Hematopoietic multipotent progenitor cell treated with erythropoietin and hydrocortisone succinate and interleukin-3 and kit ligand, for 17 days (in vitro differentiated cells): ENCODE data around the gene SMIM38.

Experiments
- DNase-seq: peaks from one replicate; pipeline ENCODE4 v3.0.0-alpha.2; 2015; ENCODE audit warnings: low spot score

The SMIM38 gene

DNA sequence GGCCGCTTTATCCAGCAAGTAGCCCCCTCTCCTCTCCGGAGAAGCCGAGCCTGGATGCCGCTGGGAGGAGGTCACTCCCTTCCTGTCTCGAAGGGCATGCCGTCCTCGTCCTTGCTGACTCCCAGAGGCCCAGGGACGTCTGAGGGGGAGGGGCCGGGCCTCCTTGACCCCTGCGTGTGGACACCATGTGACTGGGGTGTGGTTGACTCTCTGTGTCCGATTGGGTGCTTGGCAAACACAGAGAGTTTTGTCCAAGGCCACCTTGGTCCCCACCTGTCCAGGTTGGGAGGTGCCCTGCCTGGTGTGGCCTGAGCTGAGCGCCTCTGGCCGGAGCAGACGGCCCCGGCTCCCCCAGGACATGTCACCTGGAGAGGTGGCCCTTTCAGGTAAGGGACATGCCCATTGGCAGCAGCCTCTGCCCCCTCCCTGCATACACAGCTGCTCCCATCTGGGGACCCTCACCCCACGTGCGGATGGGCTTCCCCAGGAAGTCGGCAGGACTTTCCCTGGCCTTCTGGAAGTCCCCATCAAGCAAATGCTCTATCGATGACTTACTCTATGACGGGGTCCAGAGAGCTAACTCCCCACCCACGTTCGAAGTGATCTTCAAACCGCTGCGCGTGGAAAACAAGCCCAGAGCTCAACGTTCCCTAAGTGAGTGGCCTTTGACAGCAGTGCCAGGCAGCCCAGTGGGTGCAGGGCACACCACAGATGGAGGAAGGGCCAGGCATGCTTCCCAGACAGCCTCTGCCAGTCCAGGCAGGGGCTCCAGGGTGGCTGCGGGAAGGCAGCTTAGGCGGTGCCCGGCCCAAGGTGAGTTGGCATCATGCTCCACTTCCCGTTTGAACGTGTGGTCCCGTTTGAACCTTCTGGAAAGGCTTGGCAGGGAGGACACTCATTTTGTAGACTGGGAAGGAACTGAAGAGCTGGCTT is at the start of gene SMIM38:
Gene SMIM38, plus strand, starts transcription at position 634 of the 933 bp plus-strand sequence. CDS start 1,912 bp downstream, outside the sequence.
- DNase-seq = no peak

DNA sequence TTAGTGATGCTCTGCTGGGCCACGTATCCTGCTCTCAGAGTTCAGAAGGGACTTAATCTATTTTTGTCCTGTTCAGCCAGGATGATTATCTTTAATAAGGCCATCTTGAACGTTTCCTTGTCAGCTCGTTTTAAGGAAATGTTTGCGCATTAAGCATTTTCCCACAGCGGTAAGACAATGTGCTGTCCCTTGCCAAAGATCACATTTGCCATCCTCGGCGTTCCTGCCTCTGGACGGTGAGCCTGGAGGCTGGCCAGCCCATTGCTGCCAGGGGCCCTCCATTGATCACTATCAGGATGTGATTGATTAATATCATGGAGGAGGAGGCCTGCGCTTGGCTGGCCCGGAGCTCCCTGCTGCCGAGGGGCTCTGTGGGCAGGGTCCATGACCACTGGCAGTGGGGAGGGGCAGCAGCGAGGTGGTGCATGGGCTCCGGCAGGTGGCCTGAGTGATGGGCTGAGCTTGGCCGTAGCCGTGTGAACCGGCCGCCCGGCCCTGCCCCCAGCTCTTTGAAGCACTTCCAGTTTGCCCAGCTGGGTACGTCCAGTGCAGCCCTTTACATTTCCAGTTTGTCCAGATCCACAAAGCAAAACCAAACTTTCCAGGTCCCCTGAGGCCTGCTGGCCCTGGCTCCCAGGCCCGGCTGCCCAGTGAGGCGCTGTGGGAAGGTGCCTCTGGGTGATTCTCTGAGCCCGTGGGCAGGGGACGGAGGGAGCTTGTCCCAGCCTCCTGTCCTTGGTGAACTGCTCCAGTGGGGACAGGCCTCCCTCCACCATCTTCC is 49.5 kb upstream of the SMIM38 start:
- DNase-seq = no peak

DNA sequence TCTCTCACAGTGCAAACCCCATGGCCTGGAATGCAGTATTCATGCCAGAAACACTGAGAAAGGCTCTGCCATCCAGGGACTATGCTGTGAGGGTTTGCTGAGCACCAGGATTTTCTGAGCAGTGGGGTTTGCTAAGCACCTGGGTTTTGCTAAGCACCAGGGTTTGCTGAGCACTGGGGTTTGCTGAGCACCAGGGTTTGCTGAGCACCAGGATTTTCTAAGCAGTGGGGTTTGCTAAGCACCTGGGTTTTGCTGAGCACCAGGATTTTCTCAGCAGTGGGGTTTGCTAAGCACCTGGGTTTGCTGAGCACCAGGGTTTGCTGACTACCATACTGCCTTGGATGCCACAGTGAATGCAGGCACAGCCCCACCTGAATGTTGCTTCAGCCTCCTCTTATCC is 48.3 kb upstream of the SMIM38 start:
- DNase-seq = no peak

DNA sequence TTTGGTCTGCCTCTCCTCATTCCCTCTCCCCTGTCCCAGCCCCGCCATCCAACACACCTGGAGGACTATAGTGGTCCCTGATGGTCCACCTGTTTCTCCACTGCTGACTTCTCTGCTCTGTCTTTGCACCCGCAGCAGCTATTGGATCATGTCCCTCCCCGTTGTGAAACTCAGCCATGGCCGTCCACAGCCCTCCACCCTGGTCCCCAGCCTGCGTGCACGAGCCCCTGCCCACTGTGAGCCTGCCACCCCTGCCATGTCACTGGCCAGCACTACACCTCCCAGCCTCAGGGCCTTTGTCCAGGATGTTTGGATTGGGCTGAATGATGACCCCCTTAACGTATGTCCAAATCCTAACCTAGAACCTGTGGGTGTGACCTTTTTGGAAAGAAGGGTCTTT is 47.7 kb upstream of the SMIM38 start:
- DNase-seq = no peak

DNA sequence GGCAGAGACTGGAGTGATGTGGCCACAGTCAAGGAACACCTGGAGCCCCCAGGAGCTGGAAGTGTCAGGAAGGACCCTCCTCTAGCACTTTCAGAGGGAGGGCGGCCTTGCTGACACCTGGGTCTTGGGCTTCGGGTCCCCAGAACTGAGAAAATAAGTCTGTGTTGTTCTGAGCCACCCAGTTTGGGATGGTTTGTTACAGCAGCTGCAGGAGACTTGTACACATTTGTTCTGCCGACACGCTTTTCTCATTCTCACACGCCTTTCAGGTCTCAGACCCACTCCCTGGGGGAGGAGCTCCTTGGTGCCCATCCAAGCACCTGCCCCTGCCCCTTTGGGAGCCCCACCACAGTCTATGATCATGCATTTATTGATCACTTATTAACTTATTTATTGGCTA is 47.2 kb upstream of the SMIM38 start:
- no peak for DNase-seq

DNA sequence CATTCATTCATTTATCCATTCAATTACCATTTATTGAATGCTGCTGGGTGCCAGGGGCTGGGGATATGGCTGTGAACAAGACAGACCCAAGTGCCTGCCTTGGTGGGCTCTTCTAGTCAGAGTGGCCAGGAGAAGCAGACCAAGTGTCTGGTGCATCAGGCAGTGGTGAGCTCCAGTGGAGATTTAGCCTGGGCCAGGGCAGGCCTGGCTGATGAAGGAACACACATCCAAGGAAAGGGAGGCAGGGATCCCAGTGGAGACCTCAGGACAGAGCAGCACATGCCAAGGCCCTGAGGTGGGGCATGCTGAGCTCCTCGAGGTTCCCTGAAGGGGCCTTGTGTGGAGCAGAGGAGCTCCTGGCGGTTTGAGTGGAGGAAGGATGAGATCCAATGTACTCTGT is 46.6 kb upstream of the SMIM38 start:
- no peak for DNase-seq

DNA sequence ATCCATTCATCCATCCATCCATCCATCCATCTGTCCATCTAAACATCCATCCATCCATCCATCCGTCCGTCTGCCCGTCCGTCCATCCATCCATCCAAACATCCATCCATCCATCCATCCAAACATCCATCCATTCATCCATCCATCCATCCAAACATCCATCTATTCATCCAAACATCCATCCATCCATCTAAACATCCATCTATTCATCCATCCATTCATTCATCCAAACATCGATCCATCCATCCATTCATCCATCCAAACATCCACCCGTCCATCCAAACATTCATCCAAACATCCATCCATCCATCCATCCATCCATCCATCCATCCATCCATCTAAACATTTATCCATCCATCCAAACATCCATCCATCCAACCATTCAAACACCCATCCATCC is 45.3 kb upstream of the SMIM38 start:
- DNase-seq = no peak

DNA sequence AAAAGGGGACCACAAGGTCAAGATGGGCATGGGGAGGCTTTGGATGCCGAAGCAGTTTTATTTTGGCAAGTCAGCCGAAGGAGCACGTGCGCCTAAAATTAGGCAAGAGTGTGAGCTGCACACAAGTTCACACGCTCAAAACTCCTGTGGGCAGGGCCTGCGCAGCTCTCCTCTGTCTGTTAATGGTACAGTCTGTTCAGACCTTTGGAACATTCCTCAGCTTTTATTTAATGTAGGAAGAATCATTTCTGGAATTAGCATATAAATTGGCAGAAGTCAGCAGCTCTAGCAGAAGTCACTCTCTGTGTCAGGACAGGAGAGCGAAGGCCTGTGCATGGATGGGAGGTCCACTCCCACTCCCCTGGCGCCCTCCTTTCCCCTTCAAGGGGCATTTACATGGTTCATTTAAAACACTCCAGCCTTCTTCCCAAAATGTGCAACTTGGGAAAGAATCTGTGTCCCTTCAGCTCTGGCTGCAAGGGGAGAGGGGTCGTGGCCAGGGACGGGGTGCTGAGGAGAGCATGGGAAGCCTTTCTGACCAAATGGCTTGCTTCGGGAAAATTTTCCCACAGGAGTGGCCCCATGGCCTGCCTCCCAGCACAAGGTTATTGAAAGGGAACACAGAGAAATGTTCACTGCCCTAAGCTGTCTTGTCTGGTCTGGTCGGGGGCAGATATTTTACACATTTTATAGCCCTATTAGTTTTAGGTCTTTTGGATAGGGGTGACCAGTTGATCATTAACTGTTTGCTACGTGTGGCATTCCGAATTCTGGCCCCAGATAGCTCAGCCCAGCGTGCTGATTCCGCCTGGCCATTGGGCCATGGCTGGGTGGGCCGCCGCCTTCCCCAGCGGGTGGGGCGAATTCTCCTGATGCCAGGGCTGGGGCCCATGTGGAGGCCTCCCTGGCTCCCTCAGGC is 43.9 kb upstream of the SMIM38 start:
- no peak for DNase-seq

DNA sequence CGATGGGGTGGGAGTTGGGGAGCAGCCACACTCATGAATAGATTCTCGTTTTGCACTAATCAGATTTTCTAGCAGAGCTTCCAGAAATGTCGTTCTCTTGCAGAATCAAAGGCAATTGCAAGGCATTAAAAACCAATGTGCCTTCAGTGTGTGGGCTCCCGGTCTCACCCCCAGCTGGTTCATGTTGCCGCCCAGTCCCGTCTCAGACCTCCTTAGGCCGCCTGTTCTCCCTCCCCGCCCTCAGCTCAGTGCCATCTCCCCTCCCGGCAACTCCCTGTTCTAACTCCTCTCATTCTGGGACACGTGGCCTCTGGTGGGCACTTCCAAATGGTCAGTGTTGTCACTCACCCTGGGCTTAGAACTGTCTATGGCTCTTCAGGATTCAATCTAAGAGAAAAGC is 42.5 kb upstream of the SMIM38 start:
- DNase-seq = no peak

DNA sequence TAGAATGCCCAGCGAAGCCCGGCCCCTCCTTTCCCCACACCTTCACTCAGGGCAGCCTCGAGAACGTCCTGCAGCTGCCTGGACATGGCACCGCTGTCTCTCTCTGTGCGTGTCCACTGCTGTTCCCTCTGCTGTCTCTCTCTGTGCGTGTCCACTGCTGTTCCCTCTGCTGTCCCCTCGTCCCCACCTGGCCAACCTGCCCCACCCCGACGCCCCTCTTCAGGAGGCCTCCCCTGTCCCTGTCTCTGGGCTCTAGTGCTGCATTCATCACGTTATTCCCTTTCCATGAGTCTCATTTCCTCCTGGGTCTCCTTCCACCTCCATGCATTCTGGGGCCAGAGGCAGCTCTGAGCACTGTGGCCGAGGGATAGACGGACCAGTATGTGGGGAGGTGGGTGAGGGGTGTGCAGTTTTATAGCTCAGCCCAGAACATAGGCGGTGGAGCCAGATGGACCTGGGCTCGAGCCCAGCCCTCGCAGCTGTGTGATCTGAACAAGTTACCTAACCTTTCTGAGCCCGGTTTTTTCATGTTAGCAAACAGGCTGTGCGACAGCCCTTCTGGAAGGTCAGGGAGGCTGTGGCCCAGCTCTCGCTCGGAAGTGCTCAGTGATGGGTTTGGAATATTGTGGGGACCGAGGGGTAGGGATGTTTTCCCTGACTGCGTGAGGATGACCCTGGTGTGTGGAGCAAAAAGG is 41.9 kb upstream of the SMIM38 start:
- DNase-seq = no peak

DNA sequence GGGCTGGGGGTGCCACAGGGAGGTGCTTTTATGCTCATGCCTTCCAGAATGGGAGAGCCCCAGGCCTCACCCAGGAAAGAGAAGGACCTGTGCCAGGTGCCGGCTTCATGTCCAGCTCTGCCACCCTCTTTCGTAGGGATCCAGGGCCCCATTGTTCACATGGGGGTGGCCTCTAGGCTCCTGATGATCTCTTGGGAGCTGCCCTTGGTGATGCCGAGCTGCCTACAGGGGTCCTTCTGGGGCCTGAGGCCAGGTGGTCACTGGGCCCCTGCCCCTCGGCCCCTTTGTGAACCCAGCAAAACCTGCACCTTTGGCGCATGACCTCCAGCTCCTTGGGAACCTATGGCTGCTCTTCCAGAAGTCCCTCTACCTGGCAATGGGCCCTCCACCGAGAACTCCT is 41.4 kb upstream of the SMIM38 start:
- DNase-seq = no peak

DNA sequence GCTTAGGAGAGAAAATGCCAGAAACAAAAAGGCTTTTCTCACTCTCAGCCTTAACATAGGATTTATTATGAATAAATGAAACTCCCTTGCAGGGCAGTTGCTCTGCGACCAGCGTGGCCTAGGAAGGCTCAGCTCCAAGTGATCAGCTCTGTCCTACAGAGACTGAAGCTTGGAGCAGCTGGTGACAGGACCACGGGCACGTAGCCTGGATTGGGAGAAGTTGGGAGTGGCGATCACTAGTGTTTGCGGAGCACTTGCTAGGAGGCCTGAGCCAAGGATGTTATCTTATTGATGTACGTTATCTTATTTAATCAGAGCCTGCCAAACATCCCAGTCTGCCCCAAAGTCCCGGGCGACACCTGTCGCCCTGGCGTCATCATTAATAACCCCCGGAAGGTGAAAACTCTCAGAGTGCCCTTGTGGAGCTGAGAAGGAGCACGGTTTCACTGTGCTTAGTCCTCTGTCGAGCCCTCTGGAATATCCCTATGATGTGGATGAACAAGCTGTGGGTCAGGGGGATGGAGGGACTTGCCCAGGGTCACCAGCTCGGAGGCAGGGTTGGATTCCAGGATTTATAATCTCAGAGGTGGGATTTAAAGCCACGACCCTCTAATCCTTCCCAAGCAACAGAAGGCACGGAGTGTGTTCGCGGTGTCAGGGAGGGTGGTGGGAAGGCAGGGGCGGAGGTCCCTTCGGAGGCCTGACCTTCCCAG is 40.8 kb upstream of the SMIM38 start:
- DNase-seq = no peak

DNA sequence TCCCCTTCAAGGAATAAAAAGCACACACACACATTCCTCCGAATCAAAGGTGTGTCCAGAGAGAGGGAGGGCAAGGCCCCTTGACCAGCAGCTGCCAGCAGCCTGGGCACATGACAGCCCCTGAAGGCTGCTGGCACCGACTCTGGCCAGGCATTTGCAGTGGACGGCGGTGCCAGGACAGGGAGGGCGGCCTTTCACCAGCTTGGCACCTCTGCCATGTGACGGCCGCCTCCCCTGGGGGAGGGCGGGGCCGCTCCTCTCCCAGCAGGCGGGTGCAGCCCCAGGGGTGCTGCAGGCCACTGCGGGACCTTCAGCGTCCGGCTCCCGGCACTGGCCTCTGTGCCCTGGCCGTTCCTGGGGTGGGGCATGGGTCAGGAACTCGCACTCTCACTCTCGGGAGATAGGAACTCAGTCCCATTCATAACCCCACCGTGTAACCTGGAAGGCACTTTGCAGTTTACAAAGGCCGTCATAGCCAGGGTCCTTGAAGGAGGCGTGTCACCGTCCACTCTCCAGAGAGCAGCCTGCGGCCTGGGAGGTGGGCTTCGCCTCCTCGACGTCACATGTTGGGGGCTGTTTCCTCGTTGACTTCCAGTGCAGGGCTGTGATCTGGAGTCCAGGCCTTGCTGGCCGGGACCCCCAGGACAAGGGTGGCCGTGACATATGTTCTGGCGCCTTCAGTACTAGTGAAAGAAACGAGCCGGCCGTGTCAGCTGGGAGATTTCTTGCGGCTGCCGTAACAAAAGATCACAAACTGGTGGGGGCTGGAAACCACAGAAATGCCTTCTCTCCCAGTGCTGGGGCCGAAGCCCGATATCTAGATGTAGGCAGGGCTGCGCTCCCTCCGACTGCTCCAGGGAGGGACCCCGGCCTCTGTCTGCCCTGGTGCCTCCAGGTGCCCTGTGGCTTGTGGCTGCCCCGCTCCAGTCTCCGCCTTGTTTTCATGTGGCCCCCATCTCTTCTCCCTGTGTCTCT is 39.9 kb upstream of the SMIM38 start:
- no peak for DNase-seq

DNA sequence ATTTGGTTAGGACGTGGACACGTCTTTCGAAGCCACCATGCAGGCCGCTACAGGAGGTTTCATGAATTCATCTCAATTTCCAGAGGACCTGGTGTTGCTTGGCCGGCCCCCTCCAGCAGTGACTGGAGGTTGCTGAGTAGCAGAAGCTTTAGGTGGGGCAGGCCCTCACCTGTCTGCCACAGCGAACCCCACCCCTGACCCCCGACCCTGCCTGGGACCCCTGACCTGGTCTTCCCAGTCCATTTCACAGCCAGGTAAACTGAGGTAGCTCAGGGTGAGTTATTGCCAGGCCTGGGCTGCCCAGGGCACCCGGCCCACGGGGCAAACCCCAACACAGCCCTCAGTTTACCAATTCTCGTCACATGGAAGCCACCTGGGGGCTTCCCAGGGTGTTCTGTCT is 39.1 kb upstream of the SMIM38 start:
- no peak for DNase-seq

DNA sequence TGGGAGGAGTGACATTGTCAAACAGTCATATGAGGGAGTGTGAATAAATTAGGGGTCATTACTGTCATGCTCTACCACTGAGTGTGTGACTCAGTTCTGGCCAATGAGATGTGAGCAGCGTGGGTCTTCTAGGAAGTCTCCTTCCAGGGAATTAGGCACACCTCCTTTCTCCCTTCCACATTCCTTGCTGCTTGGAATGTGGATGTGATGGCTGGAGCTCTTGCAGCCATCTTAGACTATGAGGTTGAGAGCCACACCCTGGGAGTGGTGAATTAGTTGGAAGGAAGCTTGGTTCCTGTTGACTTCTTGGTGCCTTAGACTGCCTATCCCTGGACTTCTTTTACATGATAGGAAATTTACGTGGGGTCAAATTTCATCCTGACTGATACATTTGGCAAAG is 36.5 kb upstream of the SMIM38 start:
- no peak for DNase-seq

DNA sequence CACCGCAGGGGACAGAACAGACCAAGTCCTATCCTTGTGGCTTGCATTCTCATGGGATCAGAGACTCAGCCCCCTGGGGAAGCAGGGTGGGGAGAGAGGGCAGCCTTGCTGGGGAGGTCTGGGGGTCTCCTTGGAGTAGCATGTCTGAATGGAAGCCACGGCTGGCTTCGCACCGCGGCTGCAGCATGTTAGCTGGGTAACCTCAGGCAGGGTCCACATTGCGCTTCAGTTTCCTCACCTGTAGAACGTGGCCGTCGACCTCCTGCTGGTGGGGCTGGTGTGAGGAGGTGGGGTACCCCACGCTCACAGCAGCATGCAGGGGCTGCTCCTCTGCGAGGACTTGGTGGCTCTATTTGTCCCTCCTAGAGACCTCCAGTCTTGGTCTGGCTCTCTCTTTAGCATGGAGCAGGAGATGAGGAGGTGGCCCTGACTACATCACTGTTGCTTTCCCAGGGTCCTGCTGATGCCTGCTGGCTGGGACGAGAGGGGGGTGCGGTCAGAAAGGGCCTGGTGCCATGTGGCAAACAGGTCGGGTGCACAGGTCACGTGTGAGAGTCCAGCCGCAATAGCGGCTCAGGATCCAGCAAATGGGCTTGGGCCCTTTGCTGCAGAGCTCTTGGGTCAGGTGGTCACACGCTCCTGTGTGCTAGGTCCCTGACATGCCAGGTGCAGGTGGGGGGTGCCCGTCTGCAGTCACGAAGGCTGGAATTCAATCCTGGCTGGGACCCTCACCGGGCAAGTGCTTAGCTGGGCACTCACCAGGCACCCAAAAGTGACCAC is 35.4 kb upstream of the SMIM38 start:
- no peak for DNase-seq

DNA sequence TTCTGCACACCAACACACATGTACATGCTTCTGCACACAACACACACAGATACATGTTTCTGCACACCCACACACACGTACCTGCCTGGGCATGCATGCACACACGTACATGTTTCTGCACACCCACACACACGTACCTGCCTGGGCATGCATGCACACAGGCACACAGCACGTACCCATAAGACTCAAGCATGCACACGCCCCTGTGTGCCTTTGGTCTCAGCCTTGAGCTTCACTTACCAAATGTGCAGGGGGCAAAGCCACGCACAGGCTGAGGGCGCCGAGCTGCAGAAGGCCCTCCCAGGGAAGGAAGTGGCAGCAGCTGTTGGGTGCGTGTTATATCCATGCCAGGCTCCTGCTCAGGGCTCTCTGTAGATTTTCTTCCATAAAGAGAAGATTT is 34.7 kb upstream of the SMIM38 start:
- DNase-seq = no peak

DNA sequence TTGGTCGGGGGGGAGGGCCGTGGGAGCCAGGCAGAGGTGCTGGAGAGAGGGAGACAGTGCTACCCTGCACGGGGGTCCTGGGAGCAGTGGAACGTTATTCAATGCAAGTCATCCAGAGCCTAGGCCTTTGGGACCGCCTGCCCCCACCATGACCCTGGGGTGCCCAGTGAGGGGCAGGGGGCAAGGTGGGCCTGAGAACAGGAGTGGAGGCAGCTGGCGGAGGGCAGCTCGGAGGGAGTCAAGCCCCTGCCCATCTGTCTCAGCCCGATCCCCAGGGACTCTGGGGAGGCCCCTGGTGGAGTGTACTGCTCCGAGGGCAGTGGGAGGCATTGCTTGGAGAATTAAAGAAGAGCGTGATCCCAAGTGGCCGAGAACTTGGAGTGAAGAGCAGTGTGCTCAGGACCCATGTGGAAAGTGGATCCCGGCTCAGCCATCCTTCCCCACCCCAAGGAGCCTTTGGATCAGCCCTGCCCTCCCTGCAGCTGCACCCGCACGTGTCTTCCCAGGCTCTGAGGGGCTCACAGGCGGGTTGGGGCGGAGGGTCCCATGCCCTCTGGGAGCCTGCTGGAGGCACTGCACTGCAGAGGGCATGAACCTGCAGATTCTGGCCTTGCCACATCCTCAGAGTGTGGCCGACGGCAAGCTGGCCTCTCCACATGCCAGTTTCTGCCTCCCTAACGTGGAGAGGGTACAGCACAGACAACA is 34.0 kb upstream of the SMIM38 start:
- no peak for DNase-seq
